HepG2 (cell line): ENCODE data around the gene FBLN7. TPM values are rescaled to one million over a fixed set of nuclear protein-coding genes. Genes with fewer than 3 reads are reported as not detected.

Experiments
- BRCA1 ChIP-seq: sonication (generic); formaldehyde crosslinking; IDR thresholded peaks from 2 replicates; pipeline ENCODE4 v1.4.0; 2020; ENCODE audit warnings: missing genetic modification reagents
- FLYWCH1 ChIP-seq: sonication (generic); formaldehyde crosslinking; IDR thresholded peaks from 2 replicates; pipeline ENCODE4 v1.8.1; 2023; ENCODE audit warnings: mild to moderate bottlenecking, missing genetic modification reagents
- GATA4 ChIP-seq: sonication (generic); IDR thresholded peaks from 2 replicates; pipeline ENCODE4 v1.6.1; 2016; ENCODE audit warnings: antibody characterized with exemption, low read depth, borderline replicate concordance
- GLMP ChIP-seq: sonication (generic); formaldehyde crosslinking; IDR thresholded peaks from 2 replicates; pipeline ENCODE4 v1.9.0; 2021; ENCODE audit warnings: missing genetic modification reagents, mild to moderate bottlenecking, borderline replicate concordance
- GTF2F1 ChIP-seq: fragments of 150-350 bp; IDR thresholded peaks from 2 replicates; pipeline ENCODE4 v1.6.1; 2014; ENCODE audit warnings: low read length
- HOXD1 ChIP-seq: sonication (generic); formaldehyde crosslinking; IDR thresholded peaks from 2 replicates; pipeline ENCODE4 v1.5.0; 2020; ENCODE audit warnings: missing genetic modification reagents
- KMT2B ChIP-seq: IDR thresholded peaks from 2 replicates; pipeline ENCODE4 v1.6.1; 2016; ENCODE audit warnings: missing genetic modification reagents, missing compliant biosample characterization
- NFYC ChIP-seq: IDR thresholded peaks from 2 replicates; pipeline ENCODE4 v1.6.1; 2016; ENCODE audit warnings: missing genetic modification reagents, missing compliant biosample characterization
- NR2F2 ChIP-seq: IDR thresholded peaks from 2 replicates; pipeline ENCODE4 v1.6.1; 2012; ENCODE audit warnings: low read depth, inconsistent platforms, borderline replicate concordance
- STAT6 ChIP-seq: sonication (generic); formaldehyde crosslinking; IDR thresholded peaks from 2 replicates; pipeline ENCODE4 v1.4.0; 2020; ENCODE audit warnings: missing genetic modification reagents, mild to moderate bottlenecking, borderline replicate concordance
- TCF7L2 ChIP-seq: IDR thresholded peaks from 2 replicates; pipeline ENCODE4 v1.6.1; 2011; ENCODE audit warnings: mild to moderate bottlenecking, low read depth, low read length, moderate library complexity
- YEATS2 ChIP-seq: sonication (generic); formaldehyde crosslinking; IDR thresholded peaks from 2 replicates; pipeline ENCODE4 v1.4.0; 2020; ENCODE audit warnings: missing genetic modification reagents, borderline replicate concordance
- ZFP62 ChIP-seq: sonication (generic); formaldehyde crosslinking; IDR thresholded peaks from 2 replicates; pipeline ENCODE4 v1.4.0; 2020; ENCODE audit warnings: missing genetic modification reagents
- ZNF142 ChIP-seq: sonication (generic); formaldehyde crosslinking; IDR thresholded peaks from 2 replicates; pipeline ENCODE4 v1.4.0; 2020; ENCODE audit warnings: missing genetic modification reagents
- ZNF275 ChIP-seq: sonication (generic); formaldehyde crosslinking; IDR thresholded peaks from 2 replicates; pipeline ENCODE4 v1.8.0; 2022; ENCODE audit warnings: missing genetic modification reagents, mild to moderate bottlenecking, inconsistent platforms, borderline replicate concordance
- ZNF3 ChIP-seq: IDR thresholded peaks from 2 replicates; pipeline ENCODE4 v1.7.0; 2017; ENCODE audit warnings: inconsistent platforms
- ZNF333 ChIP-seq: sonication (generic); formaldehyde crosslinking; IDR thresholded peaks from 2 replicates; pipeline ENCODE4 v1.4.0; 2020; ENCODE audit warnings: mild to moderate bottlenecking, missing genetic modification reagents, borderline replicate concordance
- ZNF572 ChIP-seq: sonication (generic); formaldehyde crosslinking; IDR thresholded peaks from 2 replicates; pipeline ENCODE4 v1.5.1; 2020; ENCODE audit warnings: mild to moderate bottlenecking, missing genetic modification reagents
- ZNF780A ChIP-seq: sonication (generic); formaldehyde crosslinking; IDR thresholded peaks from 2 replicates; pipeline ENCODE4 v1.8.0; 2022; ENCODE audit warnings: mild to moderate bottlenecking, missing genetic modification reagents, moderate library complexity
- ZNF878 ChIP-seq: sonication (generic); formaldehyde crosslinking; IDR thresholded peaks from 2 replicates; pipeline ENCODE4 v1.8.1; 2023; ENCODE audit warnings: mild to moderate bottlenecking, missing genetic modification reagents, moderate library complexity
- polyA plus RNA-seq, 8 experiments: library from polyadenylated mRNA; depleted of rRNA in 3 of 8; stranded (reverse) in 7 of 8; unstranded in 1 of 8; fragments of >200 nt; fragmentation: Illumina TruSeq in 4 of 8; extraction: Trizol in 4 of 8; gene quantifications; 2 replicates each; pipeline versions ENCODE4 v1.2.1 to v1.2.3, GENCODE V29; 2011 to 2016; ENCODE audit warnings: low read depth in 4 of 8, missing spikeins in 1 of 8, mixed read lengths in 1 of 8; ENCODE audit not compliant: insufficient read depth in 1 of 8
- total RNA-seq, 5 experiments: library from RNA; depleted of rRNA; stranded (reverse); fragments of >200 nt; fragmentation: Illumina TruSeq; extraction: Trizol; gene quantifications; 2 replicates each; pipeline ENCODE4 v1.2.3, GENCODE V29; 2016; ENCODE audit warnings: low read depth in 1 of 5

The FBLN7 gene
- total and polyA plus RNA-seq, 2 of the 13 experiments (the other 11 are each of a cell fraction or from before 2014, with no cell fraction given), result 1.4 to 2.3 TPM

GRCh38 chr2:112137516-112138158 lies 548 bp upstream of the FBLN7 start (continued):
- TF ChIP-seq STAT6 (CRISPR knock-in tag) (no peak), YEATS2 (CRISPR knock-in tag) (no peak; the same call in 1 of the 2 replicates), NR2F2 (0 out of 2 replicates have a peak, but pooled peaks have one; percentile 23), ZNF878 (CRISPR knock-in tag) (no peak), ZNF780A (CRISPR knock-in tag) (no peak), ZNF333 (peak; percentile 11; the same call in 1 of the 2 replicates), ZNF275 (CRISPR knock-in tag) (no peak), ZNF3 (CRISPR knock-in tag) (no peak), BRCA1 (CRISPR knock-in tag) (no peak), NFYC (CRISPR knock-in tag) (no peak), KMT2B (no peak), GTF2F1 (no peak), TCF7L2 (no peak), GLMP (CRISPR knock-in tag) (no peak), ZFP62 (no peak), HOXD1 (CRISPR knock-in tag) (no peak), ZNF142 (CRISPR knock-in tag) (no peak), FLYWCH1 (CRISPR knock-in tag) (no peak), GATA4 (no peak), ZNF572 (no peak)
